DOHH2 (cell line): ENCODE data around the gene RHOT2.

Source experiments
- H3F3A ChIP-seq: fragments of 200-600 bp; sonication (generic), shearing (Covaris generic); 2 replicates; pipeline ENCODE4 v1.6.0; 2016; ENCODE audit warnings: antibody characterized with exemption, mild to moderate bottlenecking; ENCODE audit not compliant: control insufficient read depth, insufficient read depth
- H3K27ac ChIP-seq: fragments of 200-600 bp; sonication (generic); 2 replicates; pipeline ENCODE4 v1.5.1; 2014; ENCODE audit warnings: low read depth, mild to moderate bottlenecking, low read length, moderate library complexity
- H3K27me3 ChIP-seq: fragments of 200-600 bp; sonication (generic); 2 replicates; pipeline ENCODE4 v1.6.1; 2014; ENCODE audit warnings: mild to moderate bottlenecking, low read length, mixed read lengths; ENCODE audit not compliant: control insufficient read depth
- H3K36me3 ChIP-seq: fragments of 200-600 bp; sonication (generic); 2 replicates; pipeline ENCODE4 v1.6.1; 2014; ENCODE audit warnings: mild to moderate bottlenecking, low read length, moderate library complexity, mixed read lengths; ENCODE audit not compliant: control insufficient read depth
- H3K4me1 ChIP-seq: fragments of 200-600 bp; sonication (generic); 2 replicates; pipeline ENCODE4 v1.6.1; 2014; ENCODE audit warnings: mild to moderate bottlenecking, low read length, mixed read lengths; ENCODE audit not compliant: control insufficient read depth
- H3K4me2 ChIP-seq: fragments of 200-600 bp; sonication (generic); 2 replicates; pipeline ENCODE4 v1.6.0; 2014; ENCODE audit warnings: mild to moderate bottlenecking, low read length, moderate library complexity
- H3K4me3 ChIP-seq: fragments of 200-600 bp; sonication (generic); 2 replicates; pipeline ENCODE4 v1.5.1; 2014; ENCODE audit warnings: mild to moderate bottlenecking, low read length, mixed read lengths
- H3K79me2 ChIP-seq: fragments of 200-600 bp; sonication (generic); 2 replicates; pipeline ENCODE4 v1.6.1; 2014; ENCODE audit warnings: mild to moderate bottlenecking, low read length, mixed read lengths; ENCODE audit not compliant: control insufficient read depth
- H3K9me2 ChIP-seq: fragments of 200-600 bp; sonication (generic); replicated peaks from 2 replicates; pipeline ENCODE4 v1.6.1; 2014; ENCODE audit warnings: mild to moderate bottlenecking, low read length, mixed read lengths; ENCODE audit not compliant: control insufficient read depth
- H3K9me3 ChIP-seq: fragments of 200-600 bp; sonication (generic); 2 replicates; pipeline ENCODE4 v1.6.1; 2014; ENCODE audit warnings: antibody characterized with exemption, low read length, mixed read lengths; ENCODE audit not compliant: control insufficient read depth, insufficient read depth
- H4K20me1 ChIP-seq: fragments of 200-600 bp; sonication (generic); 2 replicates; pipeline ENCODE4 v1.6.0; 2014; ENCODE audit warnings: low read depth, mild to moderate bottlenecking, antibody characterized with exemption, low read length, moderate library complexity; ENCODE audit not compliant: control insufficient read depth, insufficient read depth
- CTCF ChIP-seq: fragments of 200-600 bp; sonication (generic); IDR thresholded peaks from one replicate; pipeline ENCODE4 v1.5.1; 2014; ENCODE audit warnings: antibody characterized with exemption, mild to moderate bottlenecking, low read depth, low read length; ENCODE audit not compliant: poor library complexity, severe bottlenecking
- EZH2phosphoT487 ChIP-seq: fragments of 200-600 bp; sonication (generic); IDR thresholded peaks from 2 replicates; pipeline ENCODE4 v1.6.1; 2017; ENCODE audit warnings: borderline replicate concordance, mild to moderate bottlenecking, antibody characterized with exemption, low read length, moderate library complexity, mixed read lengths

RHOT2 gene

GRCh38 chr16:707062-707538 is 39.2 kb downstream of the RHOT2 start:
- Histone ChIP-seq H3K36me3 (no peaks in the 10 kb centered on the region), H3K79me2 (no peaks in the 10 kb centered on the region), H3F3A (no peaks in the 10 kb centered on the region), H3K4me1 (peaks cover 4% of the 10 kb centered on the region; the same call in 1 of the 2 replicates), H3K27ac (no peak overlapping the region), H3K9me3 (no peaks in the 10 kb centered on the region), H3K27me3 (peaks cover 66% of the 10 kb centered on the region), H3K4me3 (no peak overlapping the region), H3K4me2 (no peak overlapping the region), H4K20me1 (0 out of 2 replicates have a peak, but pooled peaks cover 4% of the 10 kb centered on the region), H3K9me2 (no peaks in the 10 kb centered on the region)
- TF ChIP-seq CTCF (no peak), EZH2phosphoT487 (no peak)

DNA sequence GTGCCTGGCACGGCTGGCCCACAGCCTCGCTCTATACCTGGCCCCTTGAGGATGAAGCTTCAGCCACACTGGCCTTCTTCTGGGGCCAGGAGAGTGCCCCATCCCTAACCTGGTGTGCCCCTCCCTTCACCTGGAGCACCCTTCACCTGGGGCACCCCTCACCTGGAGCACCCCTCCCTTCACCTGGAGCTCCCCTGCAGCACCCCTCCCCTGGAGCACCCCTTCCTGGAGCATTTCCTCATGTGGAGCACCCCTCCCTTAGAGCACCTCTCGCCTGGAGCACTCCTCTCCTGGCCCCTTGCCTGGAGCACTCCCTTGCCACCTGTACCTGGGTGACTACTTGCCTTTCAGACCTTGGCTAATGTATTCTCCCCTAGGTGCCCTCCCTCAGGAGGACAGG is 40.1 kb downstream of the RHOT2 start:
- H4K20me1 ChIP-seq: 0 out of 2 replicates have a peak, but pooled peaks cover 4% of the 10 kb centered on the region
- no peak overlapping the region for H3K27ac ChIP-seq
- H3K4me1 ChIP-seq: peaks cover 4% of the 10 kb centered on the region; the same call in 1 of the 2 replicates
- H3K9me3 ChIP-seq: no peaks in the 10 kb centered on the region
- H3K27me3 ChIP-seq: peaks cover 57% of the 10 kb centered on the region
- no peak overlapping the region for H3K4me2 ChIP-seq
- TF ChIP-seq CTCF (no peak), EZH2phosphoT487 (no peak)
- no peak overlapping the region for H3K4me3 ChIP-seq
- no peaks in the 10 kb centered on the region for H3K36me3 ChIP-seq
- H3F3A ChIP-seq: 0 out of 2 replicates have a peak, but pooled peaks cover 2% of the 10 kb centered on the region
- no peaks in the 10 kb centered on the region for H3K9me2 ChIP-seq
- no peaks in the 10 kb centered on the region for H3K79me2 ChIP-seq

DNA sequence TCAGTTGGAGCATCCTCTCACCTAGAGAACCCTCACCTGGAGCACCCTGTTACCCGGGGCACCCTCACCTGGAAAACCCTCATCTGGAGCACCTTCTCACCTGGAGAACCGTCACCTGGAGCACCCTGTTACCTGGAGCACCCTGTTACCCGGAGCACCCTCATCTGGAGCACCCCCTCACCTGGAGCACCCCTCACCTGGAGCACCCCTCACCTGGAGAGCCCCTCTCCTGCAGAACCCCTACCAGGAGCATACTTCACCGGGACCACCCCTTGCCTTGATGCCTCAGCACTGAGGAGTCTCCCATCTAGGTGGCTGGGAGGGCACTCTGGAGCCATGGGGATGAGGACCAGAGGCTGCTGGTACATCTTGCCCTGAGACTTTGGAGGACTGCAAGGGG is 41.0 kb downstream of the RHOT2 start:
- H3K9me3 ChIP-seq: no peaks in the 10 kb centered on the region
- H3K27me3 ChIP-seq: peaks cover 49% of the 10 kb centered on the region

More for the DNA sequence above, 41.0 kb downstream of the RHOT2 start:
- no peak overlapping the region for H3K27ac ChIP-seq
- H3F3A ChIP-seq: 0 out of 2 replicates have a peak, but pooled peaks cover 2% of the 10 kb centered on the region
- H3K4me3 ChIP-seq: no peak overlapping the region
- H3K4me2 ChIP-seq: no peak overlapping the region
- H3K79me2 ChIP-seq: no peaks in the 10 kb centered on the region
- H3K4me1 ChIP-seq: peaks cover 4% of the 10 kb centered on the region
- no peaks in the 10 kb centered on the region for H3K36me3 ChIP-seq
- H3K9me2 ChIP-seq: no peaks in the 10 kb centered on the region
- no peak for TF ChIP-seq CTCF
- H4K20me1 ChIP-seq: 0 out of 2 replicates have a peak, but pooled peaks cover 4% of the 10 kb centered on the region
